OCI-LY7 (cell line): ENCODE data around the gene ACOT11. TPM values are rescaled to one million over a fixed set of nuclear protein-coding genes. Genes with fewer than 3 reads are reported as not detected.

Source experiments
- BruUV-seq: library from RNA; stranded (reverse); fragments of 400-500 nt; replicated peaks from 2 replicates; lab custom pipeline; 2021; lab: Mats Ljungman, UMichigan
- CTCF ChIA-PET: fragments of 300-600 bp; sonication (Branson Sonifier 250); formaldehyde crosslinking; loops from one replicate; lab custom pipeline; 2022; ENCODE audit warnings: antibody characterized with exemption; ENCODE audit not compliant: unreplicated experiment; lab: Charles Lee
- POLR2A ChIA-PET: fragments of 300-600 bp; sonication (Branson Sonifier 250); formaldehyde crosslinking; loops from one replicate; lab custom pipeline; 2022; ENCODE audit warnings: antibody characterized with exemption; lab: Charles Lee
- DNase-seq: peaks from one replicate; pipeline ENCODE4 v3.0.0-alpha.2; 2015; ENCODE audit warnings: low spot score
- H2AFZ ChIP-seq: fragments of 200-600 bp; sonication (generic), shearing (Covaris generic); 2 replicates; pipeline ENCODE4 v1.6.1; 2014; ENCODE audit warnings: mild to moderate bottlenecking, antibody characterized with exemption, low read length, moderate library complexity
- H3K27ac ChIP-seq: fragments of 200-600 bp; sonication (generic); 2 replicates; pipeline ENCODE4 v1.5.1; 2014; ENCODE audit warnings: mixed run types, low read depth, mild to moderate bottlenecking, moderate library complexity, low read length, inconsistent platforms; ENCODE audit not compliant: poor library complexity, severe bottlenecking
- H3K36me3 ChIP-seq: fragments of 200-600 bp; sonication (generic); 2 replicates; pipeline ENCODE4 v1.6.1; 2014; ENCODE audit warnings: mild to moderate bottlenecking, antibody characterized with exemption, low read length, moderate library complexity, mixed read lengths; ENCODE audit not compliant: insufficient read depth
- H3K4me1 ChIP-seq: fragments of 200-600 bp; sonication (generic); 2 replicates; pipeline ENCODE4 v1.5.1; 2014; ENCODE audit warnings: mild to moderate bottlenecking, low read length; ENCODE audit not compliant: insufficient read depth, poor library complexity, severe bottlenecking
- H3K4me2 ChIP-seq: fragments of 200-600 bp; sonication (generic); 2 replicates; pipeline ENCODE4 v1.6.1; 2014; ENCODE audit warnings: mild to moderate bottlenecking, low read length
- H3K4me3 ChIP-seq: fragments of 200-600 bp; sonication (generic); 2 replicates; pipeline ENCODE4 v1.5.1; 2014; ENCODE audit warnings: mild to moderate bottlenecking, low read depth, low read length; ENCODE audit not compliant: poor library complexity, severe bottlenecking
- H3K79me2 ChIP-seq: fragments of 200-600 bp; sonication (generic); 2 replicates; pipeline ENCODE4 v1.6.1; 2016; ENCODE audit warnings: low read depth, mild to moderate bottlenecking, low read length, moderate library complexity, mixed read lengths; ENCODE audit not compliant: insufficient read depth
- H3K9me2 ChIP-seq: fragments of 200-600 bp; sonication (generic); 2 replicates; pipeline ENCODE4 v1.6.1; 2016; ENCODE audit warnings: mild to moderate bottlenecking, low read length, mixed read lengths; ENCODE audit not compliant: insufficient read depth
- H3K9me3 ChIP-seq: fragments of 200-600 bp; sonication (generic); 2 replicates; pipeline ENCODE4 v1.6.1; 2014; ENCODE audit warnings: mild to moderate bottlenecking, mixed run types, low read length, mixed read lengths
- H4K20me1 ChIP-seq: fragments of 200-600 bp; sonication (generic); 2 replicates; pipeline ENCODE4 v1.6.1; 2014; ENCODE audit warnings: mild to moderate bottlenecking, antibody characterized with exemption, low read length, moderate library complexity, mixed read lengths; ENCODE audit not compliant: insufficient read depth
- EZH2phosphoT487 ChIP-seq: fragments of 200-600 bp; sonication (generic); IDR thresholded peaks from 2 replicates; pipeline ENCODE4 v1.6.1; 2018; ENCODE audit warnings: low read depth, borderline replicate concordance, mild to moderate bottlenecking, mixed run types, antibody characterized with exemption, low read length, moderate library complexity, mixed read lengths
- intact Hi-C: fragments of 100-400 bp; cut with micrococcal nuclease; formaldehyde crosslinking; loops from one replicate; pipeline ENCODE4 v1.10.0; 2022; ENCODE audit not compliant: unreplicated experiment
- total RNA-seq, 2 experiments: library from RNA; depleted of rRNA in 1 of 2; stranded (reverse); fragments of >200 nt in 1 of 2; shearing (Covaris generic) in 1 of 2; gene quantifications; 2 replicates each; pipeline ENCODE4 v1.2.3, GENCODE V29; 2014 to 2022
- TF ChIP-seq, protein P1 (sequence below): fragments of 200-600 bp; sonication (generic); conservative IDR thresholded peaks from 2 replicates; pipeline ENCODE4 v1.5.1; 2014; ENCODE audit warnings: mild to moderate bottlenecking, antibody characterized with exemption, low read length, moderate library complexity, mixed read lengths

Gene ACOT11
- total RNA-seq, 2 experiments from 2014 or later: not detected

DNA sequence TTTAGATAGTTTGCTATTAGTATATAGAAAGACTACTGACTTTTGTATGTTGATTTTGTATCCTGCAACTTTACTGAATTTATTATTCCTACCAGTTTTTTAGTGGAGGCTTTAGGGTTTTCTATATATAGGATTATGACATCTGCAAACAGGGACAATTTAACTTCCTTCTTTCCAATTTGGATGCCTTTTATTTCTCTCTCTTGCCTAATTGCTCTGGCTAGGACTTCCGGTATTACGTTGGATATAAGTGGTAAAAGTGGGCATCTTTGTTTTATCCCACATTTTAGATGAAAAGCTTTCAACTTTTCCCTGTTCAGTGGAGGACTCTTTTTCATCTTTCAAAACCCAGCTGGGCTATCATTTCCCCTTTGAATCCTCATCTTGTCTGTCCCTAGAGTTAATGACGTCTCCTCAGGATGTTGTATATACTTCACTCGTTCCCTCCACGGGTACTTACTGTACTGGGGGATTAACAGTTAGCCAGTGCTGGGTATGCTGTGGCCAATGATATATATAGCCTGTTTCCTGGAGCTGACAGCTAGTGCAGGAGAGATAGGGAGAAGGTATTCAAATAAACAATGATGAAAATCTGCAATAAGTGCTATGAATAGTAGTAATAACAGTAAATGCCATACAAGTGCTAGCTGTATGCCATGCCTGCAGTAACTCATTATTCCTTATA lies 9.8 kb downstream of the ACOT11 start:
- BruUV-seq: no TSS peak
- POLR2A ChIA-PET: interaction anchor here (0.6 to 0.7 kb wide), 3 partner anchors 21 to 658 kb away, joined by 3 to 4 read pairs (median 4); no protein-coding TSS in a partner anchor
- CTCF ChIA-PET: no interaction called here

GRCh38 chr1:54558434-54559030 lies 10.5 kb downstream of the ACOT11 start:
- Histone ChIP-seq H4K20me1 (no peaks in the 10 kb centered on the region), H3K4me1 (no peaks in the 10 kb centered on the region), H3K9me3 (0 out of 2 replicates have a peak, but pooled peaks cover 5% of the 10 kb centered on the region), H3K4me3 (no peak overlapping the region), H3K27ac (no peak overlapping the region), H3K79me2 (no peaks in the 10 kb centered on the region), H2AFZ (no peak overlapping the region), H3K9me2 (no peaks in the 10 kb centered on the region), H3K4me2 (no peak overlapping the region), H3K36me3 (no peaks in the 10 kb centered on the region)
- ChIA-PET CTCF (no interaction called here), POLR2A (interaction anchor here (0.7 kb wide), 1 partner anchor 659 kb away, joined by 4 read pairs; no protein-coding TSS in a partner anchor)
- intact Hi-C loops: no loop called here
- TF ChIP-seq EZH2phosphoT487: no peak
- TF ChIP-seq, protein P1, sequence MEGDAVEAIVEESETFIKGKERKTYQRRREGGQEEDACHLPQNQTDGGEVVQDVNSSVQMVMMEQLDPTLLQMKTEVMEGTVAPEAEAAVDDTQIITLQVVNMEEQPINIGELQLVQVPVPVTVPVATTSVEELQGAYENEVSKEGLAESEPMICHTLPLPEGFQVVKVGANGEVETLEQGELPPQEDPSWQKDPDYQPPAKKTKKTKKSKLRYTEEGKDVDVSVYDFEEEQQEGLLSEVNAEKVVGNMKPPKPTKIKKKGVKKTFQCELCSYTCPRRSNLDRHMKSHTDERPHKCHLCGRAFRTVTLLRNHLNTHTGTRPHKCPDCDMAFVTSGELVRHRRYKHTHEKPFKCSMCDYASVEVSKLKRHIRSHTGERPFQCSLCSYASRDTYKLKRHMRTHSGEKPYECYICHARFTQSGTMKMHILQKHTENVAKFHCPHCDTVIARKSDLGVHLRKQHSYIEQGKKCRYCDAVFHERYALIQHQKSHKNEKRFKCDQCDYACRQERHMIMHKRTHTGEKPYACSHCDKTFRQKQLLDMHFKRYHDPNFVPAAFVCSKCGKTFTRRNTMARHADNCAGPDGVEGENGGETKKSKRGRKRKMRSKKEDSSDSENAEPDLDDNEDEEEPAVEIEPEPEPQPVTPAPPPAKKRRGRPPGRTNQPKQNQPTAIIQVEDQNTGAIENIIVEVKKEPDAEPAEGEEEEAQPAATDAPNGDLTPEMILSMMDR: no peak
- BruUV-seq: no TSS peak
- no peak for DNase-seq

More for the DNA sequence above, 9.8 kb downstream of the ACOT11 start:
- H3K4me3 ChIP-seq: no peak overlapping the region
- TF ChIP-seq, protein P1: no peak
- no peak for TF ChIP-seq EZH2phosphoT487
- H3K79me2 ChIP-seq: no peaks in the 10 kb centered on the region
- H3K4me2 ChIP-seq: no peak overlapping the region
- no peaks in the 10 kb centered on the region for H3K4me1 ChIP-seq
- intact Hi-C loops: no loop called here
- DNase-seq: no peak
- H3K27ac ChIP-seq: no peak overlapping the region
- H2AFZ ChIP-seq: no peak overlapping the region
- H3K9me2 ChIP-seq: no peaks in the 10 kb centered on the region
- H4K20me1 ChIP-seq: no peaks in the 10 kb centered on the region
- no peaks in the 10 kb centered on the region for H3K36me3 ChIP-seq
- H3K9me3 ChIP-seq: 0 out of 2 replicates have a peak, but pooled peaks cover 5% of the 10 kb centered on the region
